T-helper 22 cell (primary cell): Measurements from ENCODE around the gene TFF1.

Experiments
- DNase-seq: peaks from one replicate; pipeline ENCODE4 v3.0.0-alpha.2; 2020; ENCODE audit warnings: low read depth

TFF1 gene

GRCh38 chr21:42381347-42381984, 15.1 kb upstream of the TFF1 start:
- peak; percentile 16 for DNase-seq

GRCh38 chr21:42379426-42380215, 13.3 kb upstream of the TFF1 start:
- DNase-seq = no peak

GRCh38 chr21:42378418-42378817, 12.1 kb upstream of the TFF1 start:
- no peak for DNase-seq

- DNase-seq = no peak
Observed at GRCh38 chr21:42377951-42378340, 11.6 kb upstream of the TFF1 start.

GRCh38 chr21:42377211-42377950, 11.0 kb upstream of the TFF1 start:
- DNase-seq = no peak

GRCh38 chr21:42376338-42376982, 10.1 kb upstream of the TFF1 start:
- DNase-seq = peak; percentile 28

GRCh38 chr21:42375966-42376337, 9.6 kb upstream of the TFF1 start:
- DNase-seq = no peak

- no peak for DNase-seq
Observed at GRCh38 chr21:42375506-42375905, 9.2 kb upstream of the TFF1 start.

- no peak for DNase-seq
Observed at GRCh38 chr21:42374864-42375499, 8.6 kb upstream of the TFF1 start.

- DNase-seq = no peak
Observed at GRCh38 chr21:42374457-42374856, 8.1 kb upstream of the TFF1 start.

- no peak for DNase-seq
Observed at GRCh38 chr21:42373908-42374455, 7.6 kb upstream of the TFF1 start.

GRCh38 chr21:42373196-42373907, 7.0 kb upstream of the TFF1 start:
- DNase-seq = no peak

- no peak for DNase-seq
Observed at GRCh38 chr21:42370894-42371654, 4.7 kb upstream of the TFF1 start.

GRCh38 chr21:42369821-42370220, 3.5 kb upstream of the TFF1 start:
- no peak for DNase-seq

GRCh38 chr21:42367367-42368165, 1.2 kb upstream of the TFF1 start:
- no peak for DNase-seq

- no peak for DNase-seq
Observed at GRCh38 chr21:42365770-42366169, 565 bp downstream of the TFF1 start.

- DNase-seq = no peak
Observed at GRCh38 chr21:42364304-42364865, 1.9 kb downstream of the TFF1 start.

GRCh38 chr21:42363312-42363711, 3.0 kb downstream of the TFF1 start:
- DNase-seq = no peak

- no peak for DNase-seq
Observed at GRCh38 chr21:42362700-42363099, 3.6 kb downstream of the TFF1 start.
